B cell (primary cell): ENCODE results near the gene SLC47A2. TPM values are rescaled to one million over a fixed set of nuclear protein-coding genes. Genes with fewer than 3 reads are reported as not detected.

Source experiments
- ATAC-seq: fragments of 200-7000 bp; cut with Tn5 transposase; one replicate; pipeline ENCODE4 v1.10.0; 2021; ENCODE audit warnings: low read depth, mild to moderate bottlenecking, moderate number of reproducible peaks, moderate library complexity
- CTCF ChIA-PET: fragments of 350-600 bp; sonication (Branson Sonifier 250); formaldehyde crosslinking; loops from one replicate; lab custom pipeline; 2021; ENCODE audit warnings: antibody characterized with exemption, inconsistent platforms; lab: Charles Lee
- POLR2A ChIA-PET: fragments of 350-600 bp; sonication (Branson Sonifier 250); formaldehyde crosslinking; loops from one replicate; lab custom pipeline; 2021; ENCODE audit warnings: antibody characterized with exemption; lab: Charles Lee
- DNase-seq: peaks from one replicate; pipeline ENCODE4 v3.0.0; 2013
- H2AFZ ChIP-seq: 2 replicates; pipeline ENCODE4 v1.6.1; 2012; ENCODE audit warnings: mild to moderate bottlenecking, low read depth, low read length; ENCODE audit not compliant: insufficient read depth, poor library complexity, severe bottlenecking
- H3K27ac ChIP-seq, 2 donors: 1 replicate in 1 of 2; 2 replicates in 1 of 2; pipeline ENCODE4 v1.5.1; 2012 to 2013; ENCODE audit warnings: low read length in 2 of 2, mild to moderate bottlenecking in 2 of 2, moderate library complexity in 1 of 2
- H3K27me3 ChIP-seq, 4 experiments: fragments of 200-600 bp in 1 of 4; sonication (generic) in 1 of 4; replicated peaks in 1 of 4; 1 replicate in 2 of 4; 2 replicates in 2 of 4; pipeline versions ENCODE4 v1.6.1 to v1.7.0; 2013 to 2016; ENCODE audit warnings: low read length in 3 of 4, mild to moderate bottlenecking in 2 of 4, mixed read lengths in 1 of 4, moderate library complexity in 1 of 4; ENCODE audit not compliant: insufficient read depth in 4 of 4, control insufficient read depth in 3 of 4; ENCODE audit errors: control extremely low read depth in 1 of 4
- H3K36me3 ChIP-seq, 2 experiments: replicated peaks in 1 of 2; 1 replicate in 1 of 2; 2 replicates in 1 of 2; pipeline versions ENCODE4 v1.6.1 to v1.7.1; 2013; ENCODE audit warnings: low read length in 1 of 2; ENCODE audit not compliant: insufficient read depth in 2 of 2, control insufficient read depth in 1 of 2; ENCODE audit errors: control extremely low read depth in 1 of 2, extremely low read depth in 1 of 2
- H3K4me1 ChIP-seq, 2 donors: fragments of 200-600 bp in 1 of 2; sonication (generic) in 1 of 2; 1 replicate in 1 of 2; 2 replicates in 1 of 2; pipeline versions ENCODE4 v1.5.1 to v1.6.1; 2013 to 2017; ENCODE audit warnings: low read length in 2 of 2; ENCODE audit not compliant: control insufficient read depth in 2 of 2, insufficient read depth in 2 of 2
- H3K4me2 ChIP-seq: replicated peaks from 2 replicates; pipeline ENCODE3; 2012; ENCODE audit warnings: mild to moderate bottlenecking, low read depth, low read length; ENCODE audit not compliant: poor library complexity, severe bottlenecking
- H3K4me3 ChIP-seq, 5 experiments: fragments of 200-600 bp in 1 of 5; sonication (generic) in 1 of 5; 1 replicate in 3 of 5; 2 replicates in 2 of 5; pipeline versions ENCODE4 v1.5.1 to v1.7.0; 2011 to 2016; ENCODE audit warnings: low read length in 4 of 5, mild to moderate bottlenecking in 4 of 5, low read depth in 2 of 5, control low read depth in 1 of 5, moderate library complexity in 1 of 5; ENCODE audit not compliant: insufficient read depth in 1 of 5; ENCODE audit errors: control extremely low read depth in 1 of 5, extremely low read depth in 1 of 5
- H3K79me2 ChIP-seq: fragments of 200-600 bp; sonication (generic); one replicate; pipeline ENCODE4 v1.6.0; 2016; ENCODE audit warnings: low read length; ENCODE audit not compliant: control insufficient read depth, insufficient read depth
- H3K9ac ChIP-seq: fragments of 200-600 bp; sonication (generic); 2 replicates; pipeline ENCODE4 v1.6.1; 2017; ENCODE audit warnings: mild to moderate bottlenecking, low read length, moderate library complexity
- H3K9me3 ChIP-seq, 3 donors: one replicate each; pipeline versions ENCODE4 v1.6.1 to v1.7.1; 2013; ENCODE audit warnings: low read length in 2 of 3; ENCODE audit not compliant: control insufficient read depth in 2 of 3, insufficient read depth in 1 of 3; ENCODE audit errors: control extremely low read depth in 1 of 3
- H4K20me1 ChIP-seq: 2 replicates; pipeline ENCODE4 v1.6.0; 2012; ENCODE audit warnings: mild to moderate bottlenecking, low read length; ENCODE audit not compliant: insufficient read depth, control insufficient read depth, poor library complexity, severe bottlenecking
- H3K27ac Mint-ChIP-seq: one replicate; pipeline ENCODE4 v1.8.0; 2021; ENCODE audit warnings: mixed read lengths
- H3K27me3 Mint-ChIP-seq: one replicate; pipeline ENCODE4 v1.8.0; 2021; ENCODE audit warnings: mixed read lengths
- H3K4me1 Mint-ChIP-seq: one replicate; pipeline ENCODE4 v1.8.0; 2021; ENCODE audit warnings: mixed read lengths
- H3K4me3 Mint-ChIP-seq: one replicate; pipeline ENCODE4 v1.8.0; 2021; ENCODE audit warnings: mixed read lengths
- H3K9me3 Mint-ChIP-seq: one replicate; pipeline ENCODE4 v1.8.0; 2022; ENCODE audit warnings: mixed read lengths; ENCODE audit not compliant: insufficient read depth
- EZH2 ChIP-seq: IDR thresholded peaks from 2 replicates; pipeline ENCODE4 v1.6.1; 2012; ENCODE audit warnings: borderline replicate concordance, low read depth, mild to moderate bottlenecking, moderate library complexity, low read length; ENCODE audit not compliant: insufficient read depth, poor library complexity, severe bottlenecking
- WGBS: methylation state at CpG from one replicate; pipeline ENCODE4 v1.1.5; 2013; ENCODE audit warnings: missing lambda C conversion rate; ENCODE audit not compliant: insufficient coverage; 5-methylcytosine and 5-hydroxymethylcytosine counted together
- intact Hi-C: fragments of 100-400 bp; cut with micrococcal nuclease; formaldehyde crosslinking; loops from one replicate; pipeline ENCODE4 v1.10.0; 2022
- polyA plus RNA-seq: library from polyadenylated mRNA; depleted of rRNA; stranded (reverse); fragments of >200 nt; gene quantifications from 2 replicates; pipeline ENCODE4 v1.2.3, GENCODE V29; 2012
- total RNA-seq, 2 donors: library from RNA; stranded (reverse); fragments of 120-200 nt in 1 of 2; gene quantifications; 1 replicate in 1 of 2; 2 replicates in 1 of 2; pipeline versions ENCODE4 v1.2.3 to v1.2.4, GENCODE V29; 2013 to 2022
- TF ChIP-seq, protein P1 (sequence below): fragments of 200-600 bp; IDR thresholded peaks from one replicate; pipeline ENCODE4 v1.8.0; 2022; ENCODE audit warnings: antibody characterized with exemption, mild to moderate bottlenecking

Gene SLC47A2
- total and polyA plus RNA-seq, 2 donors (not counting 1 experiment from before 2014, with no cell fraction given): not detected

DNA sequence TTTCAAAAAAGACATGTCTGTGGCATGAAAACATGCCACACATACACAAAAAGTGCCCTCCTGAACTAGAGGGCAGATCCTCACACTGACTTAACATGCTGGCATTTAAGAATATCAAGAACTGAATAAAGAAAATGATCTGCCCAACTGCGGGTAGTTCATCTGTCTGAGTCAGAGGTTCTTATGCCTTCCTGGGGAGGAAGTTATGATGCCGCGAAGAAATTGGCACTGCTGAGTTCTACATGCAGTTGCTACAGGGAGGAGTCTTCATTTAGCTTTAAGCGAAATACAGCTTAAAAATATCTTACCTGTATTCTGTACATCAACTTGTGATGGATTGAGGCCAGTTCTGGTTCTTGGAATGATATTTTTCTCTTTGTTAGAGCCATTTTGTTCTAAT, 61.5 kb downstream of the SLC47A2 start:
- ChIA-PET CTCF (interaction anchor here (1.4 to 3.2 kb wide), 3 partner anchors 9 to 107 kb away, joined by 4 to 26 read pairs (median 4); partner anchors contain the start of gene ALDH3A2), POLR2A (interaction anchor here (0.6 kb wide), 1 partner anchor 74 kb away, joined by 6 read pairs; no protein-coding TSS in a partner anchor)
- Histone ChIP-seq H3K27me3 (no peaks in the 10 kb centered on the region), H3K36me3 (peaks cover 3 to 18% of the 10 kb centered on the region in 2 experiments), H3K79me2 (no peaks in the 10 kb centered on the region), H3K4me3 (no peak overlapping the region), H4K20me1 (no peaks in the 10 kb centered on the region), H2AFZ (no peak overlapping the region), H3K9me3 (peaks cover 0 to 4% (median 0%) of the 10 kb centered on the region in 3 donors), H3K27ac (no peak overlapping the region), H3K4me2 (no peak overlapping the region), H3K9ac (no peak overlapping the region), H3K4me1 (peaks cover 0 to 3% of the 10 kb centered on the region in 2 donors)
- Mint-ChIP-seq H3K27me3 (no peaks in the 10 kb centered on the region), H3K4me1 (peaks cover 34% of the 10 kb centered on the region), H3K27ac (peak overlapping the region; percentile 63), H3K9me3 (no peaks in the 10 kb centered on the region), H3K4me3 (peak overlapping the region; percentile 32)
- intact Hi-C loops: no loop called here
- ATAC-seq (peak; percentile 43), DNase-seq (no peak)
- no CpG with 5 or more reads among the region's 4 CpGs for WGBS
- TF ChIP-seq, protein P1, sequence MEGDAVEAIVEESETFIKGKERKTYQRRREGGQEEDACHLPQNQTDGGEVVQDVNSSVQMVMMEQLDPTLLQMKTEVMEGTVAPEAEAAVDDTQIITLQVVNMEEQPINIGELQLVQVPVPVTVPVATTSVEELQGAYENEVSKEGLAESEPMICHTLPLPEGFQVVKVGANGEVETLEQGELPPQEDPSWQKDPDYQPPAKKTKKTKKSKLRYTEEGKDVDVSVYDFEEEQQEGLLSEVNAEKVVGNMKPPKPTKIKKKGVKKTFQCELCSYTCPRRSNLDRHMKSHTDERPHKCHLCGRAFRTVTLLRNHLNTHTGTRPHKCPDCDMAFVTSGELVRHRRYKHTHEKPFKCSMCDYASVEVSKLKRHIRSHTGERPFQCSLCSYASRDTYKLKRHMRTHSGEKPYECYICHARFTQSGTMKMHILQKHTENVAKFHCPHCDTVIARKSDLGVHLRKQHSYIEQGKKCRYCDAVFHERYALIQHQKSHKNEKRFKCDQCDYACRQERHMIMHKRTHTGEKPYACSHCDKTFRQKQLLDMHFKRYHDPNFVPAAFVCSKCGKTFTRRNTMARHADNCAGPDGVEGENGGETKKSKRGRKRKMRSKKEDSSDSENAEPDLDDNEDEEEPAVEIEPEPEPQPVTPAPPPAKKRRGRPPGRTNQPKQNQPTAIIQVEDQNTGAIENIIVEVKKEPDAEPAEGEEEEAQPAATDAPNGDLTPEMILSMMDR: no peak
- no peak for TF ChIP-seq EZH2

DNA sequence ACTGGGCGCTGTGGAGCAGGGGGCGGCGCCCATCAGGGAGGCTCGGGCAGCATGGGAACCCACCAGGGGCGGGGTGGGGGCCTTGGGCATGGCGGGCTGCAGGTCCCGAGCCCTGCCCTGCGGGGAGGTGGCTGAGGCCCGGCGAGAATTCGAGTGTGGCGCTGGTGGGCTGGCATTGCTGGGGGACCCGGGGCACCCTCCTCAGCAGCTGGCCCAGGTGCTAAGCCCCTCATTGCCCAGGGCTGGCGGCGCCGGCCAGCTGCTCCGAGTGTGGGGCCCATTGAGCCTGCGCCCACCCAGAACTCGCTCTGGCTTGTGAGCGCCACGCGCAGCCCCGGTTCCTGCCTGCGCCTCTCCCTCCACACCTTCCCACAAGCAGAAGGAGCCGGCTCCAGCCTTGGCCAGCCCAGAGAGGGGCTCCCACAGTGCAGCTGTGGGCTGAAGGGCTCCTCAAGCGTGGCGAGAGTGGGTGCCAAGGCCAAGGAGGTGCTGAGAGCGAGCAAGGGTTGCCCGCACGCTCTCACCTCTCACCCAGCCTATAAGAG, 62.0 kb downstream of the SLC47A2 start:
- Histone ChIP-seq H3K36me3 (peaks cover 3 to 18% of the 10 kb centered on the region in 2 experiments), H3K9ac (no peak overlapping the region), H3K4me3 (no peak overlapping the region), H2AFZ (no peak overlapping the region), H3K27ac (no peak overlapping the region), H4K20me1 (no peaks in the 10 kb centered on the region), H3K4me2 (no peak overlapping the region), H3K9me3 (peaks cover 0 to 4% (median 0%) of the 10 kb centered on the region in 3 donors), H3K79me2 (no peaks in the 10 kb centered on the region), H3K4me1 (peaks cover 3 to 7% of the 10 kb centered on the region in 2 donors), H3K27me3 (no peaks in the 10 kb centered on the region)
- CTCF ChIA-PET: interaction anchor here (1.4 kb wide), 1 partner anchor 108 kb away, joined by 4 read pairs; no protein-coding TSS in a partner anchor
- POLR2A ChIA-PET: interaction anchor here (0.6 kb wide), 1 partner anchor 74 kb away, joined by 6 read pairs; no protein-coding TSS in a partner anchor
- H3K27ac Mint-ChIP-seq: peak overlapping the region; percentile 63
- intact Hi-C loops: no loop called here
- H3K4me1 Mint-ChIP-seq: peaks cover 37% of the 10 kb centered on the region
- H3K27me3 Mint-ChIP-seq: no peaks in the 10 kb centered on the region
- ATAC-seq (no peak), DNase-seq (no peak)
- no peaks in the 10 kb centered on the region for H3K9me3 Mint-ChIP-seq
- peak overlapping the region; percentile 32 for H3K4me3 Mint-ChIP-seq
- TF ChIP-seq, protein P1: no peak
- TF ChIP-seq EZH2: no peak
- 97% methylated on average over 30 of the region's 30 CpGs for WGBS
